Hypothalamus (tissue), 51 donors: Measurements from ENCODE around the gene OR2V1.
A peak's percentile ranks its signal among the peaks of the same experiment; 100 is the strongest.
"Not testable (repeated sequence)": the region's sequence is repeated elsewhere in the genome, so short reads cannot be mapped to it uniquely, and the experiment has no call there.

ENCODE experiments used
- DNase-seq, 51 donors: peaks; one replicate each; lab custom pipeline; 2025; lab: John Stamatoyannopoulos, UW

The OR2V1 gene

GRCh38 chr5:181131514-181131913 is 545 bp upstream of the OR2V1 start:
- DNase-seq = no peak

DNA sequence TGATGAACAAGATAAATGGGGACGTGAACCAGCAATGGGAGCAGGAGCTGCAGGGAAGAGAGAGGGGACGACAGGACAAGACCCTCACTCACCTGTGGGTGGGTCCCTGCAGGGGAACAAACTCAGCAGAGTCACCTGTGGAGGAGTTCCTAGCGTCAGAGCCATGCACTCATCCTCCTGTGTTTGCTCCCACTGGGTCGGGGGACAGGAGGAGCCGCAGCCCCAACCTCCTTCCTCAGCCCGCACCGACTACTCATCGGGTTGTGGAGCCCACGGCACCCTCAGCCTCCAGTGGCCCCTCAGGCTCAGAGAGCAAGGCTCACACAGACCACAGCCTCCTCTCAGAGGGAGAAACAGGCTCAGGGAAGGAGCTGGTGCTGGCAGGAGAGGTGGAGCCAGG is 888 bp downstream of the OR2V1 start:
- not testable (repeated sequence) for DNase-seq

DNA sequence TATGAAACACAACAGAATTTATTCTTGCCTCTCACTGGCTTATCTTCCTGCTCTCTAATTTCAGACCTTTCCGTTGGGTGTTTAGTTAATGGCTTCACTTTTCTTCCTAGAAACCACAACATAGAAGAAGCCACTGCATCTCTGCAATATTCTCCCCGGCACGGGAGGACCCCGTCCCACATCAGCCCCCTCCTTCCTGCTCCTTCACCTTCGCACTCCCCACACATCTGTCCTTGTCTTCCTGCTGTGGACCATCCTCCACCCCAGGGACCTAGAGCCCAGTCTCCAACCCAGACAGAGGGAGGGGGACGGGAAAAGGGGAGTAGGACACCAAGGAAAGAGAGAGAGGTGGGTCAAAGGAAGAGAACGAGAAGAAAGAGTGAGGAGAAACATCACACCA is 1.4 kb downstream of the OR2V1 start:
- DNase-seq = no peak

- DNase-seq = no peak
Observed at GRCh38 chr5:181127907-181128626, 2.9 kb downstream of the OR2V1 start.

GRCh38 chr5:181127456-181127855 is 3.5 kb downstream of the OR2V1 start:
- no peak for DNase-seq

DNA sequence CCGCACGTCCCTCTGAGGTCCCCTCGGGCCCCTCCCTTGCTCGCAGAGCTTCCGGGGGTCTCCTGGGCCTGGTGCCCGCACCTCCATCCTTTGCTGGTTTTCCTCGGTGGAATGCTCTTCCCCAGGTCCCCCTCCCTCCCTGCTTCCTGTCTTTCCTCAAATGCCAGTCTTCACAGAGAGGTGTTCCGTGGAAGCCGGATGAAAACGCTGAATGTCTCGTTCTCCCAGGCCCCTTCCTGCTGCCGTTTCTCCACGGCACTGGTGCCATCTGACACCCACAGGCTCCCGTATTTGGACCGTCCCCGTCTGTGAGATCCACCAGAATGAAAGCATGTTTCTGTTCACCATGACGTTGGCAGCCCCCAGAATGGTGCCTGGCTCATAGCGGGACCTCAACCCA is 4.1 kb downstream of the OR2V1 start:
- DNase-seq = no peak

- DNase-seq = no peak
Observed at GRCh38 chr5:181124526-181124925, 6.4 kb downstream of the OR2V1 start.

GRCh38 chr5:181121675-181122561 is 9.1 kb downstream of the OR2V1 start:
- peak in 1 of 51 donors; percentile 3 for DNase-seq

- no peak for DNase-seq
Observed at GRCh38 chr5:181120761-181121160, 10.2 kb downstream of the OR2V1 start.

DNA sequence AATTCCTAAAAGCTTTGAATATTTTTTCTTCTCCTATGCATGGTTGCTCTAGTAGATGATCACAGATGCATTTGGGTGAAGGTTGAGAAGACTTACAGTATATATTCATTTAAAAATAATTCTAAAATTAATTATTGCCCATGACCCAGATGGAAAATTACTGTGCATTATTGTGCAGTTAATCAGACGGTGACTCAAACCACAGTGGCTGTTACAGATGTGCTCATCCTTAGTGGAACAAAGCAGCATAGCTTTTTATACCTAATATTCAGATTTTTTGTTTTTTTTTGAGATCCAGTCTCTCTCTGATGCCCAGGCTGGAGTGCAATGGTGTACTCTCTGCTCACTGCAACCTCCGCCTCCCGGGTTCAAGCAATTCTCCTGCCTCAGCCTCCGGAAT is 10.7 kb downstream of the OR2V1 start:
- DNase-seq = no peak

DNA sequence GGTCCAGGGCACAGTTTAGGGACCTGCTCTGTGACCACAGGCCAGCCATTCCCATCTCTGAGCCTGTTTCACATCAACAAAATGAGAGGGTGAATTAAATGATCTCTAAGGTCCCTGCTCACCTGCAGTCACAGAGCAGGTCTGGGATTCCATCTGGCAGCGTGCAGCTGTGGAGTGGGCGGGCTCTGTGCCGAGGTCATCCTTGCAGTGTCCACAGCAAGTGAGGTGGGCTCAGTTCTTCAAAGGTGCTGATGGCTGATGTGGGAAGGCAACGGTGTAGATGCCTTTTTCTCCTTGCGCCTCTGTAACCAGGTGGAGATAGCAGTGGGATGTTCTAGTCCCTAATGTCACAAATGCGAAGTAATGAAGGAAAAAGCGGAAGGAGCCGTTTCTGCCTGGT is 11.9 kb downstream of the OR2V1 start:
- DNase-seq = no peak

DNA sequence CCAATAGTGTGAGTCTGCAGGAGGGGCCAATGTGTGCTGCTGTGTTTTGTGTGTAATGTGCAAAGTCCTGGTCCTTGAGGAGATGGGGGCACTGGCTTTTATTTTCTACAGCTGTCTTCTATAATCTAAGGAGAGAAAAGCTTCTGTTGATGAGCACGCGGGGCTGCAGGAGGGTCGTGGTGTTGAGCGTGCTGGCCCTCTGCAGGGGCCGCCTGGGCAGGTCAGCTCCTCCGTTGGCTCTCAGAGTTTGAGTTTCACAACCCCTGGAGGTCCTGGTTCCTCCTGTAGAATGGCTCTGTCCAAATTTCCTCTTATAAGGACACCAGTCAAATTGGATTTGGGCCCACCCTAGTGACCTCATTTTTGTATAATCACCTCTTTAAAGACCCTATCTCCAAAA is 12.6 kb downstream of the OR2V1 start:
- DNase-seq = no peak

- no peak for DNase-seq
Observed at GRCh38 chr5:181114844-181115778, 15.9 kb downstream of the OR2V1 start.

GRCh38 chr5:181114284-181114843 is 16.6 kb downstream of the OR2V1 start:
- DNase-seq = no peak

- not testable (repeated sequence) for DNase-seq
Observed at GRCh38 chr5:181113572-181113971, 17.4 kb downstream of the OR2V1 start.

DNA sequence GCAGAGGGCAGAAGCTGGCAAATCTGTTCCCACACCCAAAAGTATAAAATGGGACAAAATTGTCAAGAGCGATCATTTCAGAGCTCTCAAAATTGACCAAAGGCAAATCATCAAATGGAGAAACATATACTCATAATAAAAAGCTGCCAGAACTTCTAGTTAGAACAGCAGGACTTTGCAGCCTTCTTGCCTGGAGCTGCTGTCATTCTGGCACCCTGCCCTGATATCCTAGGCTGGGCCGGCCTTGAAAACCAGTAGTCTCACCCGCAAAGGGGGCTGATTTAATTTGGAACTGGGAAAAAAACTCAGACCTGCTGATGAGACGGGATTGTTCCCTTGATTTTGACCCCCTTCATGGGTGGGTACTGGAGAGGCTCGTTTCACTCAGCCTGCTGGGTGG is 18.5 kb downstream of the OR2V1 start:
- DNase-seq = no peak

GRCh38 chr5:181111010-181111409 is 20.0 kb downstream of the OR2V1 start:
- no peak for DNase-seq

GRCh38 chr5:181109489-181110013 is 21.4 kb downstream of the OR2V1 start:
- DNase-seq = no peak

DNA sequence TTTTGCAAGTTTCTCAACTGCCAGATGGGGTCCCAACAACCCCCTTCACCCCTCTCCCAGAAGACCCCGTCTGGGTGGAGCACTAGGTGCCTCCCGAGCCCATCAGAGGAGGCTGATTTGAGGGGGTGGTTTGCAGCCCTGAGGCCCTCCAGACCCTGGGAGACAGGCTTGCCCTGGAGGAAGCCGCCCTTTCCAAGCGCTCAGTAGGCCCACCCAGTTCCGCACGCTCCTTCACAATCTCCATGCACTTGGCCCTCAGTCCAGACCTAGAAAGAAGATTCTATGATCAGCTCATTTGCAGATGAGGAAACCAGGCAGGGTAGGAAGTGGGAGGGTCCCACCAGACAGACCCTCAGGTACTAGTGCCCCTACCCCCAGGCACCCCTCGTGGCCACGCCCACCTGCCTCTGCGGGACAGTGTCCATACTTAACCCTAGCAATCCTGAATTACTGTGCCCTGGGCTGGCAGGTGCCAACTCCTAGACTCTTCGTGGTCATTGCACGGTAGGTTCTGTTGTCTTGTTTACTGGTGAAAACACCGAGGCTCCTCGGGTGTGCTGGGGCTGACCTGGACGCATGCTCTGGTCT is 22.3 kb downstream of the OR2V1 start:
- DNase-seq = no peak

- DNase-seq = no peak
Observed at GRCh38 chr5:181107699-181108098, 23.3 kb downstream of the OR2V1 start.
